ENCODE results near the gene RPL7A.

The RPL7A gene

GRCh38 chr9:133335924-133336811 lies 11.8 kb upstream of the RPL7A start, which contains the start of gene SURF6:
Gene SURF6, minus strand, starts transcription at chr9:133336188. Its CDS starts 56 bp downstream, at chr9:133336132.
- H3K9me3 Mint-ChIP-seq: no peaks in the 10 kb centered on the region
- no peaks in the 10 kb centered on the region for H3K27me3 Mint-ChIP-seq
- H3K36me3 Mint-ChIP-seq: peaks cover 17% of the 10 kb centered on the region
- peaks cover 46% of the 10 kb centered on the region for H3K4me1 Mint-ChIP-seq
- H3K4me3 Mint-ChIP-seq: peak within 1 kb of the TSS; percentile 95
- H3K27ac Mint-ChIP-seq: peak within 1 kb of the TSS; percentile 89

- Mint-ChIP-seq H3K4me3 (no peak overlapping the region), H3K36me3 (peaks cover 13% of the 10 kb centered on the region), H3K4me1 (peaks cover 47% of the 10 kb centered on the region), H3K9me3 (no peaks in the 10 kb centered on the region), H3K27me3 (no peaks in the 10 kb centered on the region), H3K27ac (peak overlapping the region; percentile 81)
Measured at GRCh38 chr9:133339641-133340040, 8.4 kb upstream of the RPL7A start.

DNA sequence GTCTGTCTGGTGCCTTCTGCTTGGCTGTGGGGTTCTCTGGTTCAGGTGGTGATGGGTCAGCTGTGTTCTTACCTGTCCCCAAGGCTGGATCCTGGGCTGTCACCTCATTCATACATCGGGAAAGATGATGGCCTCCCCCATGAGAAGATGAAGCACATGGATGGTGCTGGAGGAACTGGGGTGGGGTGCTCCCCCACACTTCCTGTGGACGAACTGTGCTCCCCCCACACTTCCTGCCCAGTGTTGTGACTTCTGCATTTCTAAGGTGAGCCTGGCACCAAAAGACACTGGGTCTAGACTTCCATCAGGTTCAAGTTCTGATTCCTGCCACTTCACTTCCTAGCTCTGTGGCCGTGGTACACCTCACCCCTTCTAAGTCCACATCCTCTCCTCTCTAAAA lies 7.8 kb upstream of the RPL7A start:
- Mint-ChIP-seq H3K27ac (peak overlapping the region; percentile 74), H3K4me3 (peak overlapping the region; percentile 36), H3K4me1 (peaks cover 44% of the 10 kb centered on the region), H3K36me3 (peaks cover 10% of the 10 kb centered on the region), H3K27me3 (no peaks in the 10 kb centered on the region), H3K9me3 (no peaks in the 10 kb centered on the region)

DNA sequence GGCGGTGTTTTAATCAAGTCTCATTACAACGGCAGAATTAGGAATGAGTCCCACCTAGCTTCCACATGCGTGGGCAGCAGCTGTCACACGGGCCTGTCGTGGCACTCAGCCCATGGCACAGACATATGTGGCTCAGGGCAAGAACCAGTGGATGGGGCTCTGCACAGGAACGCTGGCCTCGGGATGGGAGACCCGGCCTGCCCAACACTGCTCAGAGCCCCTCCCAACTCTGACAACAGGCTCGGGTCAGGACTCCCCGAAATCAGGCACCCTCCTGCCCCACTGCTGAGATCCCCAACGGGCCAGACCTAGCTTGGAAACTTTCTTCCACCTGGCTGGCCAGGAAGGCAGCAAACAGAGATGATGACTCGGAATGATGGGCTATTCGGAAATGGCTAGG lies 7.1 kb upstream of the RPL7A start:
- Mint-ChIP-seq H3K27me3 (no peaks in the 10 kb centered on the region), H3K4me3 (no peak overlapping the region), H3K9me3 (no peaks in the 10 kb centered on the region), H3K4me1 (peaks cover 41% of the 10 kb centered on the region), H3K36me3 (peaks cover 7% of the 10 kb centered on the region), H3K27ac (no peak overlapping the region)

DNA sequence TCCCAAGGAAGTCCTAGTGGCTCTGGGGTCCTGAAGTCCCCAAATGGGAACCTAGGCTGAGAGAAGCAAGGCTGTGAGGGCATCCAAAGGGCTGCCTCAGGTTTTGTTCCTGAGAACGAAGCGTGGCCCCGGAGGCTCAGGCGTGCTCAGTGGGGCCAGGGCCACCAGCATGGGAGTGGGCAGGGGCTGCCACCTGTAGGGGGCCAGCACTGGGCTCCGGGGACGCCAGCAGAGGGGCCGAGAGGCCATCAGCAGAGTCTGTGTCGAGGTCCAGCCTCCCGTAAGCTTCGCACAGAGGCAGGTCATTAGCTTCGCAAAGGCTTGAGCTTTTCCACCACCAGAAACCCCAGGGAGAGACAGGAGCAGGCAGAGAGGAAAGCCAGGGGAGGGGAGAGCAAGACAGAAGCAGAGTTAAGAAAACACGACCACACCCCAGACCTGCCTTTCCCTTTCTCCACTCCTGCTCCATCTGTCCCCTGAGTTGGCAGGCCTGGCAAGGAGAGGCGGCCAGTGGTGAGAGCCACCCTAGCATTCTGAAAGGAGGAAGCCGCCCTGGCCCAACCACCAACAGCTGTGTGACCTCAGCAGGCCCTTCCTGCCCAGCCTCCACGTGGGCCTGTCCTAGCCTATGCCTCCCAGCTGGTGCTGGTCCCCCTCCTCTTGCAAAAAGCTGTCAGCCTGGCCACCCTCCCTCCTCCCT lies 6.5 kb upstream of the RPL7A start:
- Mint-ChIP-seq H3K36me3 (peaks cover 4% of the 10 kb centered on the region), H3K9me3 (no peaks in the 10 kb centered on the region), H3K4me3 (no peak overlapping the region), H3K27ac (peak overlapping the region; percentile 59), H3K27me3 (no peaks in the 10 kb centered on the region), H3K4me1 (peaks cover 45% of the 10 kb centered on the region)

DNA sequence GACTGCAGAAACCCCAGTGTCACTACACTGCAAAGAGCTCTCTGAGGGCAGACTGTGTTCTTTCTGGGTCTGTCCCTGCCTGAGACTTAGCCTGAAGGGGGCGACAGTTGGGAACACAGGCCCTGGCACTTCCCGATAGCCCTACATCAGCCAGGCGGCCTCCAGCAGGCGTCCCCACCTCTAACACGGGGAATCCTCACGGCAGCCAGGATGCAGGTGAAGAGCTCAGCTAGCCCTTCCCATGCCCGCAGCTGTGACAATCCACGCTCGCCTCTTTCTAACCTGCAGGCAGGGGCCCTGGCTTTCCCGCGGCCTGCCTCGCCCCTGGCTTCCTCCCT lies 6.0 kb upstream of the RPL7A start:
- no peaks in the 10 kb centered on the region for H3K27me3 Mint-ChIP-seq
- H3K4me1 Mint-ChIP-seq: peaks cover 47% of the 10 kb centered on the region
- H3K4me3 Mint-ChIP-seq: no peak overlapping the region
- no peaks in the 10 kb centered on the region for H3K9me3 Mint-ChIP-seq
- peak overlapping the region; percentile 59 for H3K27ac Mint-ChIP-seq
- peaks cover 4% of the 10 kb centered on the region for H3K36me3 Mint-ChIP-seq

DNA sequence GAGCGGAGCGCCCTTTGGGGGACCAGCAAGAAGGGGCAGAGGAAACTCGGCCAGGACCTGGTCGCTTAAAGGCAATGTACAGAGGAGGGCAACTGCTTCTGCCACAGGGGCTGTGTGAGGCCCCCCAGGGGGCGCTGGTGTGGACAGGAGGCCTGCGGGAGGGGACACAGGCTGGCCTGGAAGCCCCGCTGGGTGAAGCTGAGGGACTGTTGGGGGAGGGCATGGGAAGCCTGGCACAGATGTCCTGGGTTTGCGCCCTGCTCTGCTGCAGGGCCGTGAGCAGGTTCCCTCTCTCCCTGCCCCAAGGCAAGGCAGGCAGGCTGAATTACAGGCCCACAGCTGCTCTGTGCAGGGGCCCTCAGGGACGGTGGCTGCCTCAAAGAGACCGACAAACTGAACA lies 5.4 kb upstream of the RPL7A start:
- Mint-ChIP-seq H3K27ac (no peak overlapping the region), H3K36me3 (peaks cover 4% of the 10 kb centered on the region)

GRCh38 chr9:133344071-133344470 lies 3.9 kb upstream of the RPL7A start:
- Mint-ChIP-seq H3K4me3 (no peak overlapping the region), H3K27me3 (no peaks in the 10 kb centered on the region), H3K27ac (no peak overlapping the region), H3K9me3 (no peaks in the 10 kb centered on the region), H3K36me3 (peaks cover 11% of the 10 kb centered on the region), H3K4me1 (peaks cover 53% of the 10 kb centered on the region)

More for the DNA sequence above, 5.4 kb upstream of the RPL7A start:
- Mint-ChIP-seq H3K27me3 (no peaks in the 10 kb centered on the region), H3K4me1 (peaks cover 49% of the 10 kb centered on the region), H3K9me3 (no peaks in the 10 kb centered on the region), H3K4me3 (no peak overlapping the region)

GRCh38 chr9:133344979-133345378 lies 3.0 kb upstream of the RPL7A start:
- Mint-ChIP-seq H3K27me3 (no peaks in the 10 kb centered on the region), H3K36me3 (peaks cover 18% of the 10 kb centered on the region), H3K4me1 (peaks cover 52% of the 10 kb centered on the region), H3K27ac (no peak overlapping the region), H3K4me3 (no peak overlapping the region), H3K9me3 (no peaks in the 10 kb centered on the region)

- Mint-ChIP-seq H3K27me3 (no peaks in the 10 kb centered on the region), H3K4me1 (peaks cover 48% of the 10 kb centered on the region), H3K27ac (no peak overlapping the region), H3K4me3 (no peak overlapping the region), H3K9me3 (no peaks in the 10 kb centered on the region), H3K36me3 (peaks cover 20% of the 10 kb centered on the region)
Measured at GRCh38 chr9:133345596-133345995, 2.4 kb upstream of the RPL7A start.

- H3K36me3 Mint-ChIP-seq: peaks cover 20% of the 10 kb centered on the region
- H3K4me1 Mint-ChIP-seq: peaks cover 42% of the 10 kb centered on the region
- no peaks in the 10 kb centered on the region for H3K9me3 Mint-ChIP-seq
- peak overlapping the region; percentile 82 for H3K27ac Mint-ChIP-seq
- H3K4me3 Mint-ChIP-seq: peak overlapping the region; percentile 98
- H3K27me3 Mint-ChIP-seq: no peaks in the 10 kb centered on the region
Measured at GRCh38 chr9:133346021-133346785, 1.8 kb upstream of the RPL7A start.

GRCh38 chr9:133347515-133347984 lies 468 bp upstream of the RPL7A start:
- peaks cover 37% of the 10 kb centered on the region for H3K4me1 Mint-ChIP-seq
- H3K36me3 Mint-ChIP-seq: peaks cover 20% of the 10 kb centered on the region
- peak overlapping the region; percentile 98 for H3K4me3 Mint-ChIP-seq
- H3K27me3 Mint-ChIP-seq: no peaks in the 10 kb centered on the region
- H3K9me3 Mint-ChIP-seq: no peaks in the 10 kb centered on the region
- H3K27ac Mint-ChIP-seq: peak overlapping the region; percentile 98

DNA sequence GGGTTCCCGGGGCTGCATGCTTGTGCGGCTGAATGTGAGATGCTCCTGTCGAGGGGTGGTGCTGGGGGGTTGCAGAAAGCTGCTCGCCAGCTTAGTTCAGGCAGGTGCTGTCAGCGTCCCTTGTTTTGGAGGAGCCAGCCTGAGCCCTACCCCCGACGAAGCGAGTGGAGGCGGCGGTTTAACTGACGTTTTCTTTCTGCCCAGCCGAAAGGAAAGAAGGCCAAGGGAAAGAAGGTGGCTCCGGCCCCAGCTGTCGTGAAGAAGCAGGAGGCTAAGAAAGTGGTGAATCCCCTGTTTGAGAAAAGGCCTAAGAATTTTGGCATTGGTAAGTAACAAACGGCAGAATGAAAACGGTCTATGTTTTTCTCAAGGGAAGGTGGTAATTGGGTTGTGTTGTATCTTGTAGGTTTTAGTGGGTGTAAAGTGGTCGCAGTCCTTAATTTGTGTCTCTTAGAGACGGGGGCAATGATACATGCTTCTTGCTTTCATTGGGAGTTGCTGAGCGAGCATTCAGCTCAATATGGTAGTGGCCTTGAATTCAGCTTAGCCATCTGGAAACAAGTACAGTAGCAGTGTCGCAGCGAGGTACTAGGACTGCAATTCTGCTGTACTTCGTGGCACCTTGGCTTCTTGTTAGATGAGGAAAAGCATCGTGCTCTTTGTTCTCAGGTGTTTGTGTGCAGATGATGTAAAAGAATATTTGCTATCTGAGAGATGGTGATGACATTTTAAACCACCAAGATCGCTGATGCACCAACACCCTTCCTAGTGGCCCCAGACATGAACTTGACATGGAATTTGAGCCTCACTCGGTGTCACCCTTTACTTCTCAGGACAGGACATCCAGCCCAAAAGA lies 928 bp downstream of the RPL7A start:
- no peaks in the 10 kb centered on the region for H3K27me3 Mint-ChIP-seq
- H3K9me3 Mint-ChIP-seq: no peaks in the 10 kb centered on the region
- peak overlapping the region; percentile 98 for H3K4me3 Mint-ChIP-seq
- peaks cover 43% of the 10 kb centered on the region for H3K4me1 Mint-ChIP-seq
- peaks cover 23% of the 10 kb centered on the region for H3K36me3 Mint-ChIP-seq
- H3K27ac Mint-ChIP-seq: peak overlapping the region; percentile 98

DNA sequence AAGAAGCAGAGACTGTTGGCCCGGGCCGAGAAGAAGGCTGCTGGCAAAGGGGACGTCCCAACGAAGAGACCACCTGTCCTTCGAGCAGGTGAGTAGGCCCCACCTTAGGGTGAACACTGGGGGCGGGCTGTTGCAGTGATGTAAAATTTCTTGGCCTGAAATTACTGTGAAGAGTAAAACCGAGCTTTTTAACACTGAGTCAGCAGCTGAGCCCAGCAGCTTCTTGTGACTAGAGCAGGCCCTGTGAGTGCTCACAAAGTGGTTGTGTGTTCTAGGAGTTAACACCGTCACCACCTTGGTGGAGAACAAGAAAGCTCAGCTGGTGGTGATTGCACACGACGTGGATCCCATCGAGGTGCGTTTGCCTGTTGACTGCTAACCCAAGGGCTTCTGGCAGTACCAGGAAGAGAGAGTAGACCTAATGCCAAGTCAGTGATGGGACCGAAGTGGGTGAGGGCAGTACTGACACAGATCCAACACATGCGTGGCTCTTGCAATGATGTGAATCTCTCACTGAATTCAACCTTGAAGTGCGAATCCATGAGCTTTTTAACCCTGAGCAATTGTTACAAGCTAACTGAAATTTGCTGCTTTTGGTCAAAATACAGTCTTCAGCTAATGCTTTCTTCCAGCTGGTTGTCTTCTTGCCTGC lies 2.1 kb downstream of the RPL7A start:
- Mint-ChIP-seq H3K36me3 (peaks cover 23% of the 10 kb centered on the region), H3K4me1 (peaks cover 51% of the 10 kb centered on the region), H3K27me3 (no peaks in the 10 kb centered on the region), H3K4me3 (peak overlapping the region; percentile 98), H3K9me3 (no peaks in the 10 kb centered on the region), H3K27ac (peak overlapping the region; percentile 74)
